Stomach (tissue), 9 donors: ENCODE results near the gene LIAS. TPM values are rescaled to one million over a fixed set of nuclear protein-coding genes. Genes with fewer than 3 reads are reported as not detected.

Experiments
- DNase-seq, 2 donors: peaks; one replicate each; pipeline versions ENCODE4 v3.0.0 to v3.0.0-alpha.2; 2013 to 2019
- H3K27ac ChIP-seq, 5 donors: fragments of 200-600 bp in 4 of 5; sonication (generic) in 4 of 5; one replicate each; pipeline ENCODE4 v1.5.1; 2013 to 2019; ENCODE audit warnings: mild to moderate bottlenecking in 1 of 5, moderate library complexity in 1 of 5
- H3K27me3 ChIP-seq, 3 donors: fragments of 200-600 bp; sonication (generic); one replicate each; pipeline ENCODE4 v1.5.1; 2017 to 2019; ENCODE audit warnings: mixed run types in 1 of 3
- H3K36me3 ChIP-seq, 4 donors: fragments of 200-600 bp; sonication (generic); 1 replicate in 3 of 4; 2 replicates in 1 of 4; pipeline ENCODE4 v1.5.1; 2016 to 2019
- H3K4me1 ChIP-seq, 4 donors: fragments of 200-600 bp; sonication (generic); one replicate each; pipeline ENCODE4 v1.5.1; 2016 to 2019
- H3K4me3 ChIP-seq, 4 donors: fragments of 200-600 bp; sonication (generic) in 3 of 4; one replicate each; pipeline ENCODE4 v1.5.1; 2016 to 2019; ENCODE audit warnings: mild to moderate bottlenecking in 1 of 4
- H3K9me3 ChIP-seq, 4 donors: fragments of 200-600 bp; sonication (generic); one replicate each; pipeline ENCODE4 v1.5.1; 2016 to 2019
- EP300 ChIP-seq: sonication (generic); formaldehyde crosslinking; IDR thresholded peaks from one replicate; pipeline ENCODE4 v1.6.1; 2017; ENCODE audit warnings: antibody characterized with exemption
- POLR2A ChIP-seq, 4 donors: fragments of 450-650 bp; IDR thresholded peaks; one replicate each; pipeline ENCODE4 v1.6.1; 2016; ENCODE audit warnings: antibody characterized with exemption in 4 of 4, control low read depth in 2 of 4, mild to moderate bottlenecking in 1 of 4, moderate library complexity in 1 of 4
- POLR2AphosphoS5 ChIP-seq, 3 donors: sonication (generic); formaldehyde crosslinking; IDR thresholded peaks; one replicate each; pipeline ENCODE4 v1.6.1; 2016; ENCODE audit warnings: antibody characterized with exemption in 3 of 3
- WGBS, 5 donors: extraction: QIAGEN DNeasy Blood & Tissue Kit in 3 of 5; methylation state at CpG; one replicate each; pipeline versions ENCODE4 v1.1.5 to v1.1.7; 2013 to 2018; 5-methylcytosine and 5-hydroxymethylcytosine counted together
- intact Hi-C: fragments of 100-400 bp; cut with DNase I; formaldehyde crosslinking; loops from one replicate; pipeline ENCODE4 v1.15.1; 2023; ENCODE audit warnings: low total_unique reads
- polyA plus RNA-seq, 3 donors: library from polyadenylated mRNA; stranded (reverse); fragments of 200-250 nt; gene quantifications; one replicate each; pipeline ENCODE4 v1.2.3, GENCODE V29; 2013
- total RNA-seq, 5 donors: library from RNA; depleted of rRNA; stranded (reverse); fragments of >200 nt; gene quantifications; one replicate each; pipeline versions ENCODE4 v1.1.0 to v1.2.3, GENCODE V29; 2014 to 2016
- TF ChIP-seq, protein P1 (sequence below), 7 experiments: fragments of 450-650 bp in 4 of 7; fragments of 200-600 bp in 3 of 7; sonication (generic) in 3 of 7; IDR thresholded peaks; one replicate each; pipeline ENCODE4 v1.5.1; 2016 to 2019; ENCODE audit warnings: antibody characterized with exemption in 7 of 7, control low read depth in 2 of 7, mild to moderate bottlenecking in 1 of 7
- donor health status: healthy with polysubstance abuse.
- donor health status: Bipolar disorder and iron deficiency.
- donor health status: healthy.

LIAS gene
- total and polyA plus RNA-seq, 8 donors = 10.4 to 36.2 (median 18.5) TPM

DNA sequence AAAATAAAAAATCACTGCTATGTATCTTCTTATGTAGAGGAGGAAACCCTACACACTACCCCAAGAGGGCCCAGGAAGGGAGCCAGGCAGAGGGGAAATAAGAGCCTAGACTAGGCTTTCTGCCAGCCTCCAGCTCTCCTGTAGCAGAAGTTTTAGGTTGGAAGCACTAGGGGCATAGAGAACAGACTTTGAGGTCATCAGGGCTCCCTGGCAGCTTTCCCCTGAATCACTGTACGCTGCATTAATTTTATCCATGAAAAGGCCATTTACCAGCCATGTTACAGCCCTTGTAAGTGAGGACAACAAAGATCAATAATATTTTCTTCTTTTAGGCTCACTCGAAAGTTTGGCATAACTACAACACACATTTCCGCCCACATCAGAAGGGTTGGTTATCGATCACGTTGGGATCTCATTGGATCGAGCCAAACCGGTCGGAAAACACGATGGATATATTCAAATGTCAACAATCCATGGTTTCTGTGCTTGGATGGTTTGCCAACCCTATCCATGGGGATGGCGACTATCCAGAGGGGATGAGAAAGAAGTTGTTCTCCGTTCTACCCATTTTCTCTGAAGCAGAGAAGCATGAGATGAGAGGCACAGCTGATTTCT, 24.9 kb upstream of the LIAS start:
- no peak for TF ChIP-seq EP300
- no peak for TF ChIP-seq POLR2A (IDR thresholded peaks at IDR 0.05)
- TF ChIP-seq, protein P1, sequence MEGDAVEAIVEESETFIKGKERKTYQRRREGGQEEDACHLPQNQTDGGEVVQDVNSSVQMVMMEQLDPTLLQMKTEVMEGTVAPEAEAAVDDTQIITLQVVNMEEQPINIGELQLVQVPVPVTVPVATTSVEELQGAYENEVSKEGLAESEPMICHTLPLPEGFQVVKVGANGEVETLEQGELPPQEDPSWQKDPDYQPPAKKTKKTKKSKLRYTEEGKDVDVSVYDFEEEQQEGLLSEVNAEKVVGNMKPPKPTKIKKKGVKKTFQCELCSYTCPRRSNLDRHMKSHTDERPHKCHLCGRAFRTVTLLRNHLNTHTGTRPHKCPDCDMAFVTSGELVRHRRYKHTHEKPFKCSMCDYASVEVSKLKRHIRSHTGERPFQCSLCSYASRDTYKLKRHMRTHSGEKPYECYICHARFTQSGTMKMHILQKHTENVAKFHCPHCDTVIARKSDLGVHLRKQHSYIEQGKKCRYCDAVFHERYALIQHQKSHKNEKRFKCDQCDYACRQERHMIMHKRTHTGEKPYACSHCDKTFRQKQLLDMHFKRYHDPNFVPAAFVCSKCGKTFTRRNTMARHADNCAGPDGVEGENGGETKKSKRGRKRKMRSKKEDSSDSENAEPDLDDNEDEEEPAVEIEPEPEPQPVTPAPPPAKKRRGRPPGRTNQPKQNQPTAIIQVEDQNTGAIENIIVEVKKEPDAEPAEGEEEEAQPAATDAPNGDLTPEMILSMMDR (IDR thresholded peaks at IDR 0.05) = no peak
- TF ChIP-seq POLR2AphosphoS5 (IDR thresholded peaks at IDR 0.05) = no peak
- Histone ChIP-seq H3K27ac (no peak overlapping the region), H3K4me1 (no peaks in the 10 kb centered on the region), H3K9me3 (no peaks in the 10 kb centered on the region), H3K36me3 (no peaks in the 10 kb centered on the region), H3K4me3 (no peak overlapping the region), H3K27me3 (no peaks in the 10 kb centered on the region)
- DNase-seq = no peak
- 85 to 93% (median 92%) methylated on average over 11 of the region's 11 CpGs for WGBS, 5 donors
- intact Hi-C loops = no loop called here

GRCh38 chr4:39435659-39436563, 22.9 kb upstream of the LIAS start:
- Histone ChIP-seq H3K36me3 (no peaks in the 10 kb centered on the region), H3K9me3 (no peaks in the 10 kb centered on the region), H3K27me3 (no peaks in the 10 kb centered on the region), H3K27ac (no peak overlapping the region), H3K4me1 (no peaks in the 10 kb centered on the region), H3K4me3 (no peak overlapping the region)
- TF ChIP-seq, protein P1 (IDR thresholded peaks at IDR 0.05) = no peak
- TF ChIP-seq EP300 (no peak), POLR2A (IDR thresholded peaks at IDR 0.05) (no peak), POLR2AphosphoS5 (IDR thresholded peaks at IDR 0.05) (no peak)
- intact Hi-C loops = no loop called here
- DNase-seq = no peak
- WGBS, 5 donors = 61 to 65% (median 64%) methylated on average over 7 of the region's 7 CpGs

DNA sequence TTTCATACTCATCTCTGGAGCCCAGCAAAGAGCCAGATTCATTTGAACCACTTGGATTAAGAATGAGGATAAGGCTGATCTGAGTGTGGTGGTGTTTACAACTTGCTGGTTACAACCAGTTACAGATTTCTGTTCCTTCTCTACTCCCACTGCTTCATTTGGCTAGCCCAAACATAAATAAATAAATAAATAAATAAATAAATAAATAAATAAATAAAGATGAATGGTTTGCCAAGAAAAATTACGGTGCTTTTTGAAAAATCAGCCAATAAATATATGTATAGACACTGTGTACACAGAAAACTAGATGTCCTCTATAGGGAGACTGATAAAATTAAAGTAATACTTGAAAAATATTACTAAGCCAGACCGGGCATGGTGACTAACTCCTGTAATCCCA, 17.3 kb upstream of the LIAS start:
- 60 to 78% (median 70%) methylated on average over 2 of the region's 2 CpGs for WGBS, 5 donors
- no peaks in the 10 kb centered on the region for H3K9me3 ChIP-seq
- no peak overlapping the region for H3K27ac ChIP-seq
- H3K27me3 ChIP-seq = no peaks in the 10 kb centered on the region
- H3K4me1 ChIP-seq = peaks cover 0 to 4% (median 3%) of the 10 kb centered on the region in 4 donors
- DNase-seq = no peak
- no peak overlapping the region for H3K4me3 ChIP-seq
- TF ChIP-seq, protein P1 (IDR thresholded peaks at IDR 0.05) = no peak
- TF ChIP-seq POLR2AphosphoS5 (IDR thresholded peaks at IDR 0.05) = no peak
- no peaks in the 10 kb centered on the region for H3K36me3 ChIP-seq
- intact Hi-C loops = no loop called here

GRCh38 chr4:39442998-39443397, 15.9 kb upstream of the LIAS start:
- Histone ChIP-seq H3K27me3 (no peaks in the 10 kb centered on the region), H3K36me3 (no peaks in the 10 kb centered on the region), H3K4me3 (no peak overlapping the region), H3K4me1 (peaks cover 4 to 18% (median 16%) of the 10 kb centered on the region in 4 donors), H3K27ac (no peak overlapping the region), H3K9me3 (no peaks in the 10 kb centered on the region)
- intact Hi-C loops = no loop called here
- DNase-seq = no peak
- WGBS, 5 donors = 68 to 80% (median 74%) methylated on average over 4 of the region's 4 CpGs
- TF ChIP-seq, protein P1 (IDR thresholded peaks at IDR 0.05) = no peak
- TF ChIP-seq EP300 (no peak), POLR2AphosphoS5 (IDR thresholded peaks at IDR 0.05) (no peak), POLR2A (IDR thresholded peaks at IDR 0.05) (no peak)
